WTC11 (cell line): ENCODE data around the gene RSBN1L. TPM values are rescaled to one million over a fixed set of nuclear protein-coding genes. Genes with fewer than 3 reads are reported as not detected.

Experiments
- ATAC-seq: fragments of 200-7000 bp; cut with Tn5 transposase; 2 replicates; pipeline ENCODE4 v1.10.0; 2021; ENCODE audit warnings: mild to moderate bottlenecking, moderate library complexity
- CTCF ChIA-PET: fragments of 300-600 bp; sonication (Branson Sonifier 250); formaldehyde crosslinking; loops from one replicate; lab custom pipeline; 2021; ENCODE audit warnings: antibody characterized with exemption; lab: Charles Lee
- POLR2A ChIA-PET: fragments of 350-600 bp; sonication (Branson Sonifier 250); formaldehyde crosslinking; loops from one replicate; lab custom pipeline; 2021; ENCODE audit warnings: antibody characterized with exemption; lab: Charles Lee
- DNase-seq: peaks from one replicate; pipeline ENCODE4 v3.0.0; 2021; ENCODE audit warnings: low spot score
- H3K27ac Mint-ChIP-seq: 2 replicates; pipeline ENCODE4 v1.8.0; 2021; ENCODE audit warnings: mixed read lengths
- H3K27me3 Mint-ChIP-seq: 2 replicates; pipeline ENCODE4 v1.8.0; 2021; ENCODE audit warnings: low read depth, mild to moderate bottlenecking, moderate library complexity, mixed read lengths
- H3K36me3 Mint-ChIP-seq: 2 replicates; pipeline ENCODE4 v1.8.0; 2021; ENCODE audit warnings: mixed read lengths
- H3K4me1 Mint-ChIP-seq: 2 replicates; pipeline ENCODE4 v1.8.0; 2022; ENCODE audit warnings: mixed read lengths
- H3K4me3 Mint-ChIP-seq: 2 replicates; pipeline ENCODE4 v1.8.0; 2021; ENCODE audit warnings: mild to moderate bottlenecking, moderate library complexity, mixed read lengths
- H3K9me3 Mint-ChIP-seq: 2 replicates; pipeline ENCODE4 v1.8.0; 2021; ENCODE audit warnings: mixed read lengths
- AFF4 ChIP-seq: sonication (generic); formaldehyde crosslinking; IDR thresholded peaks from 2 replicates; pipeline ENCODE4 v1.8.1; 2023; ENCODE audit warnings: mild to moderate bottlenecking, missing genetic modification reagents, borderline replicate concordance
- E2F1 ChIP-seq: sonication (generic); formaldehyde crosslinking; IDR thresholded peaks from 2 replicates; pipeline ENCODE4 v1.8.0; 2022; ENCODE audit warnings: mild to moderate bottlenecking, missing genetic modification reagents
- FOXJ3 ChIP-seq: sonication (generic); formaldehyde crosslinking; IDR thresholded peaks from 2 replicates; pipeline ENCODE4 v1.9.0; 2021; ENCODE audit warnings: missing genetic modification reagents, mild to moderate bottlenecking, borderline replicate concordance
- FOXK1 ChIP-seq: sonication (generic); formaldehyde crosslinking; IDR thresholded peaks from 2 replicates; pipeline ENCODE4 v1.8.0; 2022; ENCODE audit warnings: mild to moderate bottlenecking, moderate library complexity, missing genetic modification reagents
- FOXP1 ChIP-seq: sonication (generic); formaldehyde crosslinking; IDR thresholded peaks from 2 replicates; pipeline ENCODE4 v1.8.0; 2022; ENCODE audit warnings: missing genetic modification reagents, mild to moderate bottlenecking, moderate library complexity, borderline replicate concordance
- GRHL2 ChIP-seq: fragments of 250-450 bp; sonication (Bioruptor Pico); IDR thresholded peaks from 2 replicates; pipeline ENCODE4 v1.8.0; 2022; ENCODE audit warnings: mild to moderate bottlenecking, moderate library complexity; ENCODE audit not compliant: insufficient replicate concordance, severe bottlenecking
- HMGXB4 ChIP-seq: sonication (generic); formaldehyde crosslinking; IDR thresholded peaks from 2 replicates; pipeline ENCODE4 v1.8.1; 2023; ENCODE audit warnings: mild to moderate bottlenecking, moderate library complexity, missing genetic modification reagents
- IRF1 ChIP-seq: sonication (generic); formaldehyde crosslinking; IDR thresholded peaks from 2 replicates; pipeline ENCODE4 v1.8.0; 2023; ENCODE audit warnings: missing genetic modification reagents
- KAT7 ChIP-seq: sonication (generic); formaldehyde crosslinking; IDR thresholded peaks from 2 replicates; pipeline ENCODE4 v1.8.1; 2023; ENCODE audit warnings: missing genetic modification reagents, mild to moderate bottlenecking, borderline replicate concordance
- NFATC4 ChIP-seq: fragments of 250-450 bp; sonication (Bioruptor Pico); IDR thresholded peaks from 2 replicates; pipeline ENCODE4 v1.9.0; 2021; ENCODE audit warnings: mild to moderate bottlenecking
- NR1H2 ChIP-seq: sonication (generic); formaldehyde crosslinking; IDR thresholded peaks from 2 replicates; pipeline ENCODE4 v1.9.0; 2021; ENCODE audit warnings: mild to moderate bottlenecking, moderate library complexity, missing genetic modification reagents
- PRRX2 ChIP-seq: fragments of 250-450 bp; sonication (Bioruptor Pico); IDR thresholded peaks from 2 replicates; pipeline ENCODE4 v1.8.0; 2021; ENCODE audit warnings: mild to moderate bottlenecking
- SP1 ChIP-seq: sonication (generic); formaldehyde crosslinking; conservative IDR thresholded peaks from 2 replicates; pipeline ENCODE4 v1.8.1; 2022; ENCODE audit warnings: missing genetic modification reagents
- TEAD1 ChIP-seq: sonication (generic); formaldehyde crosslinking; IDR thresholded peaks from 2 replicates; pipeline ENCODE4 v1.8.0; 2022; ENCODE audit warnings: mild to moderate bottlenecking, missing genetic modification reagents
- USF1 ChIP-seq: sonication (generic); formaldehyde crosslinking; IDR thresholded peaks from 2 replicates; pipeline ENCODE4 v1.8.0; 2022; ENCODE audit warnings: mild to moderate bottlenecking, missing genetic modification reagents
- ZBTB43 ChIP-seq: sonication (generic); formaldehyde crosslinking; IDR thresholded peaks from 2 replicates; pipeline ENCODE4 v1.8.1; 2023; ENCODE audit warnings: mild to moderate bottlenecking, missing genetic modification reagents
- ZNF121 ChIP-seq: sonication (generic); formaldehyde crosslinking; IDR thresholded peaks from 2 replicates; pipeline ENCODE4 v1.8.0; 2023; ENCODE audit warnings: missing genetic modification reagents
- ZNF138 ChIP-seq: sonication (generic); formaldehyde crosslinking; conservative IDR thresholded peaks from 2 replicates; pipeline ENCODE4 v1.8.1; 2022; ENCODE audit warnings: mild to moderate bottlenecking, moderate library complexity, missing genetic modification reagents
- ZNF263 ChIP-seq: sonication (generic); formaldehyde crosslinking; IDR thresholded peaks from 2 replicates; pipeline ENCODE4 v1.8.1; 2022; ENCODE audit warnings: low read depth, mild to moderate bottlenecking, moderate library complexity, missing genetic modification reagents
- ZNF396 ChIP-seq: fragments of 250-450 bp; sonication (Bioruptor Pico); IDR thresholded peaks from 2 replicates; pipeline ENCODE4 v1.8.0; 2021; ENCODE audit warnings: mild to moderate bottlenecking, moderate library complexity, borderline replicate concordance
- ZNF512 ChIP-seq: sonication (generic); formaldehyde crosslinking; IDR thresholded peaks from 2 replicates; pipeline ENCODE4 v1.8.1; 2022; ENCODE audit warnings: missing genetic modification reagents, borderline replicate concordance
- total RNA-seq: library from RNA; stranded (reverse); gene quantifications from 3 replicates; pipeline ENCODE4 v1.2.3, GENCODE V29; 2021

Gene RSBN1L
- total RNA-seq, 1 experiment from 2014 or later: 16.8 TPM

- Mint-ChIP-seq H3K4me1 (peaks cover 36% of the 10 kb centered on the region), H3K36me3 (peaks cover 17% of the 10 kb centered on the region), H3K9me3 (no peaks in the 10 kb centered on the region), H3K27ac (peak overlapping the region; percentile 21; the same call in 1 of the 2 replicates), H3K4me3 (peak overlapping the region; percentile 98), H3K27me3 (no peaks in the 10 kb centered on the region)
- DNase-seq (no peak), ATAC-seq (no peak)
- no peak for TF ChIP-seq SP1 (CRISPR knock-in tag)
- no peak for TF ChIP-seq TEAD1 (CRISPR knock-in tag)
- no peak for TF ChIP-seq FOXK1
- no peak for TF ChIP-seq IRF1
- no peak for TF ChIP-seq ZNF263 (CRISPR knock-in tag)
- no peak for TF ChIP-seq ZNF121 (CRISPR knock-in tag)
- TF ChIP-seq KAT7: no peak
- no peak for TF ChIP-seq HMGXB4 (CRISPR knock-in tag)
- POLR2A ChIA-PET: no interaction called here
- CTCF ChIA-PET: interaction anchor here (0.7 to 1.1 kb wide), 2 partner anchors 66 to 104 kb away, joined by 3 read pairs; partner anchors contain the start of genes PHTF2 and TMEM60
Measured at GRCh38 chr7:77693830-77694583, 2.3 kb upstream of the RSBN1L start.

- no peaks in the 10 kb centered on the region for H3K27me3 Mint-ChIP-seq
- no peaks in the 10 kb centered on the region for H3K9me3 Mint-ChIP-seq
- DNase-seq (peak; percentile 49), ATAC-seq (peak; percentile 13)
- H3K4me1 Mint-ChIP-seq: peaks cover 41% of the 10 kb centered on the region
- H3K27ac Mint-ChIP-seq: peak overlapping the region; percentile 94
- ChIA-PET POLR2A (interaction anchor here (1.1 to 1.7 kb wide), 4 partner anchors 9 to 33 kb away, joined by 3 to 8 read pairs (median 4); no protein-coding TSS in a partner anchor), CTCF (interaction anchor here (1.3 kb wide), 2 partner anchors 43 to 63 kb away, joined by 3 read pairs; no protein-coding TSS in a partner anchor)
- peak overlapping the region; percentile 98 for H3K4me3 Mint-ChIP-seq
- peaks cover 5% of the 10 kb centered on the region for H3K36me3 Mint-ChIP-seq
- TF ChIP-seq NR1H2 (CRISPR knock-in tag): no peak
- no peak for TF ChIP-seq USF1
- TF ChIP-seq ZBTB43 (CRISPR knock-in tag): no peak
- TF ChIP-seq ZNF138: no peak
- no peak for TF ChIP-seq PRRX2 (CRISPR knock-in tag)
- TF ChIP-seq GRHL2 (CRISPR knock-in tag): no peak
- no peak for TF ChIP-seq E2F1 (CRISPR knock-in tag)
- TF ChIP-seq ZNF512: no peak
- no peak for TF ChIP-seq NFATC4 (CRISPR knock-in tag)
- TF ChIP-seq ZNF396 (CRISPR knock-in tag): no peak
- 0 out of 2 replicates have a peak, but pooled peaks have one; percentile 59 for TF ChIP-seq FOXP1
- no peak for TF ChIP-seq FOXJ3 (CRISPR knock-in tag)
- TF ChIP-seq AFF4: no peak
Measured at GRCh38 chr7:77696643-77697534, 630 bp downstream of the RSBN1L start.
